Measurements from ENCODE around the gene SVOP.

Gene SVOP

GRCh38 chr12:108858311-108859074, 162.4 kb downstream of the SVOP start:
- TF ChIP-seq EZH2phosphoT487 (IDR thresholded peaks at IDR 0.05; ENCODE audit: low read depth) (no peak), CTCF (IDR thresholded peaks at IDR 0.05; ENCODE audit: low read depth, low read length) (no peak)
- Histone ChIP-seq H3K4me1 (ENCODE audit: low read length) (peaks cover 63% of the 10 kb centered on the region), H3K9ac (ENCODE audit: low read length) (peak overlapping the region; percentile 81), H2AFZ (ENCODE audit: low read depth, low read length) (peak overlapping the region; percentile 59; the same call in 1 of the 2 replicates), H4K20me1 (ENCODE audit: insufficient read depth, low read length) (peaks cover 19% of the 10 kb centered on the region; the same call in 1 of the 2 replicates), H3K4me3 (ENCODE audit: low read length) (peak overlapping the region; percentile 85), H3K36me3 (replicated peaks; ENCODE audit: low read depth, low read length) (peaks cover 9% of the 10 kb centered on the region), H3K79me2 (ENCODE audit: low read length) (peaks cover 28% of the 10 kb centered on the region), H3K9me3 (ENCODE audit: insufficient read depth, low read length) (peaks cover 5% of the 10 kb centered on the region; the same call in 1 of the 2 replicates), H3K27ac (ENCODE audit: low read length) (no peak overlapping the region), H3K27me3 (ENCODE audit: low read depth, low read length) (peaks cover 14% of the 10 kb centered on the region), H3K4me2 (ENCODE audit: low read length) (peak overlapping the region; percentile 98)
